Measurements from ENCODE around the gene BCR. TPM values are rescaled to one million over a fixed set of nuclear protein-coding genes. Genes with fewer than 3 reads are reported as not detected.

BCR gene
- total RNA-seq, 1 donor = 28.6 TPM

DNA sequence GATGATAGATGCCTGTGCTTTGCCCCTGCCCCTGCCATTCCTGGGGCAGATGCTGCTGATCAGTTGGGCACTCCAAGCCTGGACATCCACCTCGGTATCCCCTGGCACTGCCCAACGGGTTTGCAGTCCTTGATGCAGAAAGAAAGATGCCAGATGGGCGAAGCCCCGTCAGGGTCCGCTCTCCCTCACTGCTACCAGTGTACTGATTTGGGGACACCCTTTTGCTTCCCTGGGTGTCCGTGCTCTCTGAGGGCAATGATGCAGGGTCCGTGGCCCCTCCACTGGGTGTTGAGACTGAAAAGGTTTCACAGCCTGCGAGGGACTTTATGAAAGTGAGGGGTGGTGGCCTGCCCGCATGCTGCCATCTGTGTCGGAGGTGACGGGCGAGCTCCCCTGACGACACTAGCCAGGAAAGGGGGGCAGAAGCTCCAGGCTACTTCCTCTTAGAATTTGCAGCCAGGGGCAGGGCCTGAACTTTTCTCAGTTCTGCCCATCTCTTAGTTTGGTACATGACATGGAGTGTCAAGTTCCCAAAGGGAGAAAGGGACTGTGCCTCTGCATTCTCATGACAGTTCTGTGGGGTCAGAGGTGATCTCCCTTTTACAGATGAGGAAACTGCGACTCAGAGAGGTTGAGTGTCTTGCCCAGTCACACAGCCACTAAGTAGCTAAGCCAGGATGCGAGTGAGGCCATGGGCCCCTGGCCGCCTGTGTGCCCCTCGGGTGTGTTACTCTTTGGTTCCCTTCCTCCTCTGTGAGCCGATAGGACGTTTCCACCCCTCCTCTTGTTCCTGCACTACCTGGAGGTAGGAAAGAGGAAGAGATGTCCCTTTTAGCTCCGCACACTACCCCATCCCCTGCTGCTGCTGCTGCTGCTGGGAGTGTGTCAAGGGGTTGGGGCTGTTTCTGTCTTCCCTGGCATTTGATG, 96.6 kb downstream of the BCR start:
- Histone ChIP-seq H3K4me2 (ENCODE audit: insufficient read depth, low read length) (no peak overlapping the region), H3K79me2 (ENCODE audit: insufficient read depth, low read length) (no peaks in the 10 kb centered on the region), H3K36me3 (ENCODE audit: insufficient read depth, low read length) (peaks cover 29% of the 10 kb centered on the region), H3K4me3 (ENCODE audit: insufficient read depth, low read length) (no peak overlapping the region), H3K27ac (ENCODE audit: low read depth, low read length) (no peak overlapping the region), H3K9me3 (ENCODE audit: low read depth, low read length) (no peaks in the 10 kb centered on the region), H3K4me1 (ENCODE audit: insufficient read depth, low read length) (peaks cover 7% of the 10 kb centered on the region), H2AFZ (ENCODE audit: low read length) (no peak overlapping the region), H3K27me3 (ENCODE audit: insufficient read depth, low read length) (no peaks in the 10 kb centered on the region), H4K20me1 (ENCODE audit: insufficient read depth, low read length) (no peaks in the 10 kb centered on the region)
- DNase-seq (ENCODE audit: insufficient read length, low spot score, missing footprints) = no peak
- TF ChIP-seq, protein P1, sequence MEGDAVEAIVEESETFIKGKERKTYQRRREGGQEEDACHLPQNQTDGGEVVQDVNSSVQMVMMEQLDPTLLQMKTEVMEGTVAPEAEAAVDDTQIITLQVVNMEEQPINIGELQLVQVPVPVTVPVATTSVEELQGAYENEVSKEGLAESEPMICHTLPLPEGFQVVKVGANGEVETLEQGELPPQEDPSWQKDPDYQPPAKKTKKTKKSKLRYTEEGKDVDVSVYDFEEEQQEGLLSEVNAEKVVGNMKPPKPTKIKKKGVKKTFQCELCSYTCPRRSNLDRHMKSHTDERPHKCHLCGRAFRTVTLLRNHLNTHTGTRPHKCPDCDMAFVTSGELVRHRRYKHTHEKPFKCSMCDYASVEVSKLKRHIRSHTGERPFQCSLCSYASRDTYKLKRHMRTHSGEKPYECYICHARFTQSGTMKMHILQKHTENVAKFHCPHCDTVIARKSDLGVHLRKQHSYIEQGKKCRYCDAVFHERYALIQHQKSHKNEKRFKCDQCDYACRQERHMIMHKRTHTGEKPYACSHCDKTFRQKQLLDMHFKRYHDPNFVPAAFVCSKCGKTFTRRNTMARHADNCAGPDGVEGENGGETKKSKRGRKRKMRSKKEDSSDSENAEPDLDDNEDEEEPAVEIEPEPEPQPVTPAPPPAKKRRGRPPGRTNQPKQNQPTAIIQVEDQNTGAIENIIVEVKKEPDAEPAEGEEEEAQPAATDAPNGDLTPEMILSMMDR (IDR thresholded peaks at IDR 0.05; ENCODE audit: extremely low read depth, low read depth, low read length) = no peak

DNA sequence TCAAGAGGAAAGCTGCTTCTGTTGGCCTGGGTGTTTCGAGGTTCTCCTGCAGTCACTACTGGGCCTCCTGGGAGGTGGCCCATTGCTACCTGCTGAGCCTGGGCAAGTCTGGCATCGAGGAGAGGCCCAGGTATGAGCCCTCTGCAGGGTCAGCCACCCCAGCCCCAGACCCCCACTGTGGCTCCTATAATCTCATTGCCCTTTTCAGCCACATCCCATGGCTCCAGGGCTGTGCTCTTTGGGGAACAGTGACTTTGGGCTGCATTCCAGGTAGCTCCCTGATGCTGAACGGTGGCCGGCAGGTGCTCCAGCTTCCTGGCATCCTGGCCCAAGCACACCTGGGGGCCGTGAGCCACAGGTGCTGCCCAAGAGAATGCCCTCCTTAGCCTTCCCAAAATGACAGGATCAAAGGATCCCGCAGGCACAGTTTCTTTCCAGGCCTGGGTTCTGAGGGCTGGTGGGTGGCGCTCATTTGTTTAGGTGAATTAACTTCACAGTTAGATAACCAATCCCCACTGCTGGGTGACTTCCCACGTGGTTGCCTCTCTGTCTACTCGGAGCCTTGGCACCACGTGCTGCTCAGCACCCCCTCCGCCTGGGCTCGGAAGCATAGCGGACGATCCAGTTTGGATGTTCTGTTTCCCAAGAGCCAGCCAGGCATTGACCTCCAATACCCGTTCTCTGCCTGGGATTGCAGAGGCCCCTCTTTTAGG, 97.4 kb downstream of the BCR start:
- peaks cover 27% of the 10 kb centered on the region for H3K36me3 ChIP-seq (ENCODE audit: insufficient read depth, low read length)
- no peak for DNase-seq (ENCODE audit: insufficient read length, low spot score, missing footprints)
- TF ChIP-seq, protein P1 (IDR thresholded peaks at IDR 0.05; ENCODE audit: extremely low read depth, low read depth, low read length) = no peak
- H4K20me1 ChIP-seq (ENCODE audit: insufficient read depth, low read length) = no peaks in the 10 kb centered on the region
- H3K4me2 ChIP-seq (ENCODE audit: insufficient read depth, low read length) = no peak overlapping the region
- no peaks in the 10 kb centered on the region for H3K27me3 ChIP-seq (ENCODE audit: insufficient read depth, low read length)
- no peak overlapping the region for H3K27ac ChIP-seq (ENCODE audit: low read depth, low read length)
- H3K9me3 ChIP-seq (ENCODE audit: low read depth, low read length) = no peaks in the 10 kb centered on the region
- no peaks in the 10 kb centered on the region for H3K79me2 ChIP-seq (ENCODE audit: insufficient read depth, low read length)
- H3K4me1 ChIP-seq (ENCODE audit: insufficient read depth, low read length) = peaks cover 12% of the 10 kb centered on the region
- H3K4me3 ChIP-seq (ENCODE audit: insufficient read depth, low read length) = no peak overlapping the region
- H2AFZ ChIP-seq (ENCODE audit: low read length) = no peak overlapping the region

DNA sequence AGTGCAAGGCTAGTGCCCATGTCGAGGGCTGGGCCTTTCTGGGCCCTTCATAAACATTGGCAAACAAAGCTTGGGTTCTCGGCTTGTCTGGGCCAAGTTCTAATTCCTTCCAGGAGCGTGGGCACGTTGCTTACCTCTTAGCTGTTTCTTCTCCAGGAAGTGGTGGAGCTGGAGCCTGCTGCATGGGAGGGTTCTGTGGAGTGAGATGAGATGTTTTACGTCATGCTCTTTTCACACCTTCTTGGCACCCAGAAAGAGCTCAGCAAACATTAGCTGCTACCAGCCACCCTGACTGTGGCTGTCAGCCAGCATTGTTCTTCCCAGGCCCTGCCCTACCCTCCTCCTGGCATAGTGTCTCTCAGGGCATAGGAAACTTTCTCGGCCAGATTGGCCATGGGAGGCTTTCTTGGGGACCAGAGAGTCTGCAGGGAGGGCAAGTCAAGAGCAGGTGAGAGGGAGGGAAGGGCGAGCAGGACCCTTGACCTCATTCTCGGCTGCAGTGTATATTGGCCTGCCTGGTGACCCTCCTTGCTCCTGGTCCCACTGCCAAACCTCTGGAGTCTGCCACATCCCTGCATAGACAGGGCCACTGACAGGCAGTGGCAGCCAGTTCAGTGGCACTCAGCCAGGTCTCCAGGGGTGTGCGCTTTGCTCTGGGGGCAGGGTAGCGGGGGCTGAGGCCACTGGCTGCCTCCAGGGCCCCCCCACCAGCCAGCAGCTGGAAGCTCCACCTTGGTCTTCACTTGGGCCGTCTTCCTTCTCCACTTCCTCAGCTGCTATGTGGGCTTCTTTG, 98.8 kb downstream of the BCR start:
- no peak for DNase-seq (ENCODE audit: insufficient read length, low spot score, missing footprints)
- no peak overlapping the region for H2AFZ ChIP-seq (ENCODE audit: low read length)
- no peak overlapping the region for H3K4me3 ChIP-seq (ENCODE audit: insufficient read depth, low read length)
- no peaks in the 10 kb centered on the region for H4K20me1 ChIP-seq (ENCODE audit: insufficient read depth, low read length)
- TF ChIP-seq, protein P1 (IDR thresholded peaks at IDR 0.05; ENCODE audit: extremely low read depth, low read depth, low read length) = no peak
- H3K79me2 ChIP-seq (ENCODE audit: insufficient read depth, low read length) = no peaks in the 10 kb centered on the region
- peaks cover 12% of the 10 kb centered on the region for H3K4me1 ChIP-seq (ENCODE audit: insufficient read depth, low read length)
- H3K36me3 ChIP-seq (ENCODE audit: insufficient read depth, low read length) = peaks cover 14% of the 10 kb centered on the region
- no peaks in the 10 kb centered on the region for H3K27me3 ChIP-seq (ENCODE audit: insufficient read depth, low read length)
- no peak overlapping the region for H3K4me2 ChIP-seq (ENCODE audit: insufficient read depth, low read length)
- H3K27ac ChIP-seq (ENCODE audit: low read depth, low read length) = no peak overlapping the region
- H3K9me3 ChIP-seq (ENCODE audit: low read depth, low read length) = no peaks in the 10 kb centered on the region

All from osteoblast (primary cell).